ENCODE measurements around the gene C1orf74. TPM values are rescaled to one million over a fixed set of nuclear protein-coding genes. Genes with fewer than 3 reads are reported as not detected.

C1orf74 gene
- total and polyA plus RNA-seq, 4 donors: 0.82 to 1.8 (median 1.1) TPM

GRCh38 chr1:209822706-209823105 is 38.3 kb upstream of the C1orf74 start:
- no peaks in the 10 kb centered on the region for H3K36me3 ChIP-seq (ENCODE audit: control insufficient read depth in 4 of 4, insufficient read depth in 3 of 4, low read depth in 1 of 4, low read length in 3 of 4)
- H3K27me3 ChIP-seq (ENCODE audit: control insufficient read depth in 4 of 4, insufficient read depth in 4 of 4, low read length in 3 of 4): no peaks in the 10 kb centered on the region
- TF ChIP-seq TAF1 (conservative IDR thresholded peaks at IDR 0.05): no peak
- TF ChIP-seq RAD21 (IDR thresholded peaks at IDR 0.05): no peak
- TF ChIP-seq MAX (IDR thresholded peaks at IDR 0.05): no peak
- TF ChIP-seq HNF4A (conservative IDR thresholded peaks at IDR 0.05): no peak
- TF ChIP-seq HNF4G (IDR thresholded peaks at IDR 0.05): no peak
- TF ChIP-seq SP1 (IDR thresholded peaks at IDR 0.05): no peak
- no peak for TF ChIP-seq YY1 (IDR thresholded peaks at IDR 0.05)
- no peak for TF ChIP-seq FOXA2 (IDR thresholded peaks at IDR 0.05)
- H3K9me3 ChIP-seq (ENCODE audit: control insufficient read depth in 4 of 4, low read length in 3 of 4): no peaks in the 10 kb centered on the region
- H3K4me1 ChIP-seq (ENCODE audit: control insufficient read depth in 4 of 4, insufficient read depth in 4 of 4, low read length in 3 of 4): peaks cover 0 to 4% (median 0%) of the 10 kb centered on the region in 4 donors
- H3K27ac ChIP-seq (ENCODE audit: low read depth in 1 of 2, low read length in 2 of 2): no peak overlapping the region
- H3K4me3 ChIP-seq (ENCODE audit: low read depth in 1 of 3, low read length in 3 of 3): no peak overlapping the region
- WGBS: 56% methylated on average over 7 of the region's 7 CpGs
- no peak for DNase-seq (ENCODE audit: low spot score)
- H3K9ac ChIP-seq (ENCODE audit: low read depth in 1 of 2, low read length in 2 of 2): no peak overlapping the region

GRCh38 chr1:209820986-209821385 is 36.6 kb upstream of the C1orf74 start:
- Histone ChIP-seq H3K4me1 (ENCODE audit: control insufficient read depth in 4 of 4, insufficient read depth in 4 of 4, low read length in 3 of 4) (no peaks in the 10 kb centered on the region), H3K4me3 (ENCODE audit: low read depth in 1 of 3, low read length in 3 of 3) (no peak overlapping the region), H3K9ac (ENCODE audit: low read depth in 1 of 2, low read length in 2 of 2) (no peak overlapping the region), H3K9me3 (ENCODE audit: control insufficient read depth in 4 of 4, low read length in 3 of 4) (no peaks in the 10 kb centered on the region), H3K27me3 (ENCODE audit: control insufficient read depth in 4 of 4, insufficient read depth in 4 of 4, low read length in 3 of 4) (no peaks in the 10 kb centered on the region), H3K27ac (ENCODE audit: low read depth in 1 of 2, low read length in 2 of 2) (no peak overlapping the region), H3K36me3 (ENCODE audit: control insufficient read depth in 4 of 4, insufficient read depth in 3 of 4, low read depth in 1 of 4, low read length in 3 of 4) (no peaks in the 10 kb centered on the region)
- DNase-seq (ENCODE audit: low spot score): no peak
- 61% methylated on average over 4 of the region's 4 CpGs for WGBS
- TF ChIP-seq CTCF (IDR thresholded peaks at IDR 0.05; ENCODE audit: low read depth, low read length, missing input control) (no peak), HNF4A (conservative IDR thresholded peaks at IDR 0.05) (no peak), HNF4G (IDR thresholded peaks at IDR 0.05) (no peak)

- 41% methylated on average over 1 of the region's 1 CpG for WGBS
- H3K27ac ChIP-seq (ENCODE audit: low read depth in 1 of 2, low read length in 2 of 2): no peak overlapping the region
- H3K4me1 ChIP-seq (ENCODE audit: control insufficient read depth in 4 of 4, insufficient read depth in 4 of 4, low read length in 3 of 4): no peaks in the 10 kb centered on the region
- H3K9me3 ChIP-seq (ENCODE audit: control insufficient read depth in 4 of 4, low read length in 3 of 4): no peaks in the 10 kb centered on the region
- no peak for DNase-seq (ENCODE audit: low spot score)
- H3K36me3 ChIP-seq (ENCODE audit: control insufficient read depth in 4 of 4, insufficient read depth in 3 of 4, low read depth in 1 of 4, low read length in 3 of 4): no peaks in the 10 kb centered on the region
- H3K9ac ChIP-seq (ENCODE audit: low read depth in 1 of 2, low read length in 2 of 2): no peak overlapping the region
- no peak for TF ChIP-seq NR2F2 (IDR thresholded peaks at IDR 0.05)
- no peak for TF ChIP-seq HNF4G (IDR thresholded peaks at IDR 0.05)
- TF ChIP-seq TAF1 (conservative IDR thresholded peaks at IDR 0.05): no peak
- TF ChIP-seq HNF4A (conservative IDR thresholded peaks at IDR 0.05): no peak
- TF ChIP-seq RXRA (IDR thresholded peaks at IDR 0.05): no peak
- TF ChIP-seq REST (IDR thresholded peaks at IDR 0.05): no peak
- TF ChIP-seq CTCF (IDR thresholded peaks at IDR 0.05; ENCODE audit: low read depth, low read length, missing input control): no peak
- no peak overlapping the region for H3K4me3 ChIP-seq (ENCODE audit: low read depth in 1 of 3, low read length in 3 of 3)
- H3K27me3 ChIP-seq (ENCODE audit: control insufficient read depth in 4 of 4, insufficient read depth in 4 of 4, low read length in 3 of 4): no peaks in the 10 kb centered on the region
Measured at GRCh38 chr1:209819058-209819457, 34.7 kb upstream of the C1orf74 start.
